Amygdala (tissue), 56 donors: ENCODE measurements around the gene PGAP3.

Experiments used
- DNase-seq, 56 donors: peaks; one replicate each; lab custom pipeline; 2025; lab: John Stamatoyannopoulos, UW

PGAP3 gene

DNA sequence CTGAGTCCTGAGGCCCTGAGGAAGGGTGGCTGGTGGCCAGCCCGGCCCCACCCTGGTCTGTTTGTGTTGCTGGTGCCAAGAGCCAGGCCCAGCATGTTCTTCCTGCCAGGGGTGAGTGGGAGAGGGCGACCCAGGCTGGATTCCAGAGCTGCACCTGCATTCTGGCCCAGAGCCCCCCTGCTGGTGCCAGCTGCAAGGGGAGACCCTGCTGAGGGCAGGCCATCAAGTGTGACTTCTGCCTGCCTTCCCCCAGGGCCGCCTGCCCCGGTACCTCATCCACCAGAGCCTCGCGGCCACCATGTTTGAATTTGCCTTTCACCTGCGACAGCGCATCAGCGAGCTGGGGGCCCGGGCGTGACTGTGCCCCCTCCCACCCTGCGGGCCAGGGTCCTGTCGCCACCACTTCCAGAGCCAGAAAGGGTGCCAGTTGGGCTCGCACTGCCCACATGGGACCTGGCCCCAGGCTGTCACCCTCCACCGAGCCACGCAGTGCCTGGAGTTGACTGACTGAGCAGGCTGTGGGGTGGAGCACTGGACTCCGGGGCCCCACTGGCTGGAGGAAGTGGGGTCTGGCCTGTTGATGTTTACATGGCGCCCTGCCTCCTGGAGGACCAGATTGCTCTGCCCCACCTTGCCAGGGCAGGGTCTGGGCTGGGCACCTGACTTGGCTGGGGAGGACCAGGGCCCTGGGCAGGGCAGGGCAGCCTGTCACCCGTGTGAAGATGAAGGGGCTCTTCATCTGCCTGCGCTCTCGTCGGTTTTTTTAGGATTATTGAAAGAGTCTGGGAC, 25.1 kb downstream of the PGAP3 start:
- DNase-seq = no peak

DNA sequence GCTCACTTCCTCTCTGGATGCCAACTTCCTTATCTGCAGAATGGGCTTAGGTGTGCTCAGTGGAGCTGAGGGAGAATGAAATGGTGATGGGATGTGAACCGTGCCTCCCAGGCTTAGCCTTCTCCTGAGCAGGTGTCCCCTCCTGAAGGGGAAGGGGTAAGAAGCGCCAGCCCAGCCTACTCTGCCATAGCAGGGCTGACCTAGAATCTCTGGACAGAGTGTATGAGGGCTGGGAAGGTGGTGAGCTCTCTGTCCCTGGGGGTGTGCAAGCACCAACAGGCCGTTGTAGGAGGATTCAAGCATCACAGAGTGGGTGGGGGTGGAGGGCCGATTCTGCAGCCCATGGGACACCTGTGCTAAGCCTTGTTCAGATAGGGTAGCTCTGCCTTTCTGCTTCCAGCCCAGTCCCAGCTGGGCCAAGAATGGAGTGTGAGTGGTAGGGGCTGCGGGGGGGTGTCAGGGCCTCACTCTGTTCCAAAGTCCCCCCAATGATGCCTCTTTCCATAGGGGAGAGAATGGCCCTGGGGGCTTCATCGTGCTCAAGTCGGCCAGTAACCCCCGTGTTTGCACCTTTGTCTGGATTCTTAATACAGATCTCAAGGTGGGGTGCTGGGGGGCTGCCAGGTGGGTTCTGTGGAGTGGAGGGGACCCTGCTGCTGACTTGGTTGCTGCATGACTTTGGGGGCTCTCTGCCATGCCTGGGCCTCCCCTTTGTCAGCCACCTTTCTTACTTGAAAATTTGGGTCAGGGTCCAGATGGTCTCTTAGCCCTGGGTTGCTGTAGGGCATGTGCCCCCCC, 25.9 kb downstream of the PGAP3 start:
- no peak for DNase-seq

DNA sequence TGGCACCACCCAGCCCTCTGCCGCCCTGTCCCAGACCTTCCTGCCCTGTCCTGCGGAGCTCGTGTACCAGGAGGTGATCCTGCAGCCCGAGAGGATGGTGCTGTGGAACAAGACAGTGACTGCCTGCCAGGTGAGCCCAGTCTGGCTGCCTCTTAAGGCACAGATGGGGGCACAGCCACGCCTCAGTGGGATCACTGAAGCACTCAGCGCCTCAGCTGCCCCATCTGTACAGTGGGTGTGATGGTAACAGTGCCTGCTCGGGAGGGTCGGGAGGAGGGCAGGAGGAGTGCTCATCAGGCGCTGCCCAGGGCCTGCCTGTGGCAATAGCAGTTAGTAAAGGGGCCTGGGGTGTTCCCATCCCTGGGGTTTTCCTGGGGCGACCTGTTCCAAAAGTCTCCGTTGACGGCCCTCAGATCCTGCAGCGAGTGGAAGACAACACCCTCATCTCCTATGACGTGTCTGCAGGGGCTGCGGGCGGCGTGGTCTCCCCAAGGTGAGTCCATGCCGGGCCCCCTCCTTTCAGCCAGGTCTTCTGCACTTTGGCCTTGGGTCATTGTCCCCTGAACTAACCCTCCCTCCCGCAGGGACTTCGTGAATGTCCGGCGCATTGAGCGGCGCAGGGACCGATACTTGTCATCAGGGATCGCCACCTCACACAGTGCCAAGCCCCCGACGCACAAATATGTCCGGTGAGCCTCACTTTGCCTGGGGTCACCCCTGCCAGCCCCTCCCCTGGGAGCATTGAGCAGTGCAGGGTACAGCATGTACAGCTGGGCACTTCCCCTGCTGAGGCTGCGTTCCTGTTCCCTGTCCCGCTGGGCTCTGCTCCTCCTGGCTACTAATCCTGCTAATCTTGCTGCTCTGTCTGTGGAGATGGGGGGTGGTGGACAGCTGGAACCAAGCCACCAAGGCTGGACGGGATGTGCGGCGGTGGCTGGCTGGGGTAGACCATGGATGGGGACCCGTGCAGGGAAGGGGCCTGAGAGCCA, 27.2 kb downstream of the PGAP3 start:
- no peak for DNase-seq

DNA sequence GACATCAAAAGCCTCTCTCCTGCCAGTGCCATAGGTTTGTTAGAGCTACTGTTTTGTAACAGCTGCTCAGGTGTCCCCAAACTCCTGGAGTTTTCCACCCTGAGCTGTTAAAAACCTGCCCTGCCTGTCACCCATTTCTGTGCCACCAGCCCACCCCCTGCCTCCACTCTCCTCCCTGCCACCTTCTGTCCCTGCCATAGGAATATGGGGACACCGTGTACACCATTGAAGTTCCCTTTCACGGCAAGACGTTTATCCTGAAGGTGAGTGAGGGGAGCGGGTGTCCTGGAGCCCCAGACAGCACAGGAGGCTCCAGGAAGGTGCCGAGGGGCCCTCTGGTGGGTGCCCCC, 27.9 kb downstream of the PGAP3 start:
- no peak for DNase-seq

DNA sequence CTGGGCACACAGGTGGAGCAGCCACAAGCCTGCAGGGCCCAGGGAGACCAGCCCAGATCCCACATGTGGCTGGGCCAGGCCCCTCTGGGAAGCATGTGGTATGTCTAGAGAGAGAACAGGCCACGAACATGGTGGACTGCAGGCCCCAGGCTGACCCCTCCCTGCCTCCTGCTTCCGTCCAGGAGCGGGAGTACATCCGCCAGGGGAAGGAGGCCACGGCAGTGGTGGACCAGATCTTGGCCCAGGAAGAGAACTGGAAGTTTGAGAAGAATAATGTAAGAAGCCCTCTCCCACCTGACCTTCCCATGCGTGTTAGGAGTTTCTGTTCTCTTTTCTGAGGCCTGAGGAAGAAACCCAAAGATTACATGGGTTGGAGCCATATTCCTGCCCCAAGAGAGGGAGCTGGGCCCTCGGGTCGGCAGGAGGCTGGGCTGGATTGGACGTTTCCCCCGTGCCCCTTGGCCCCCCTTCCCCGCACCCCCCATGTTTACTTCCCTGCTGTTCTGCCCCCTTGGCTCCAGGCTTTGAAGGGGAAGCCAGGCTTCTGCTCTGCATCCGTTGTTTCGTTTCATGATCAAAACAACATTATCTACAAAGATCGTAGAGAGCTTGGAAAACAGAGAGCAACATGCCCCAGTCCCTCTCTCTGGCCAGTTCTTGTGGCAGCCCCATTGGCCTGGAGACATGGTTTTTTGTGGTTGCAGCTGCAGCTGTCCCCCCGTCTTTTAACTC, 28.4 kb downstream of the PGAP3 start:
- DNase-seq = no peak

DNA sequence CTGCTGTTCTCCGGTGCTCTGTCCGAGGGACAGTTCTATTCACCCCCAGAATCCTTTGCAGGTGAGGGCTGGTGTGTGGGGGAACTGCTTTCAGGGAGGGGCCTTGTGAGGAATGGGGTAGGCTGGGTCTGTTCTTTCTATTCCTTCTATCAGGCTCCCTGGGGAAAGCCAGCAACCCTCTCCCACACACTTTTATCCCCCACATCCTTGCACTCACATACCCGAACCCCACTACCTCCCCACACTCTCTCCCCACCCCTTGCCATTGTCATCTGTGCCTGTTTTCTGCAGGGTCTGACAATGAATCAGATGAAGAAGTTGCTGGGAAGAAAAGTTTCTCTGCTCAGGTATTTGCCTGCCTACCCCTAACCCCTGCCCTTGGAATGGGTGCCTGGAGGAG, 29.1 kb downstream of the PGAP3 start:
- no peak for DNase-seq

DNA sequence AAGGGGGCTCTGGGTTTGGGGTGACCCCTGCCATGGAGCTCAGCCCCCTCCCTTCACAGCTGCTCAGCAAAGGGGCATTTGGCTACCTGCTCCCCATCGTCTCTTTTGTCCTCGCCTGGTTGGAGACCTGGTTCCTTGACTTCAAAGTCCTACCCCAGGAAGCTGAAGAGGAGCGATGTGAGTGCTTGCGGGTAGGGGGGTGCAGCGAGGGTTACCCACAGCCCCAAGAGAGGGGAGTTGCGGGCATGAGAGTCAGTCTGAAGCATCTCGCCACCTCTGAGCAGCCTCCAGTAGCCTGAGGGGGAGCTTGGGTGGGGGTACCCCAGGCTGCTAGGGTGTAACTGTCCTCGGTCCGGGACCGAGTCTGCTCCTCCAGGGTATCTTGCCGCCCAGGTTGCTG, 29.5 kb downstream of the PGAP3 start:
- no peak for DNase-seq

DNA sequence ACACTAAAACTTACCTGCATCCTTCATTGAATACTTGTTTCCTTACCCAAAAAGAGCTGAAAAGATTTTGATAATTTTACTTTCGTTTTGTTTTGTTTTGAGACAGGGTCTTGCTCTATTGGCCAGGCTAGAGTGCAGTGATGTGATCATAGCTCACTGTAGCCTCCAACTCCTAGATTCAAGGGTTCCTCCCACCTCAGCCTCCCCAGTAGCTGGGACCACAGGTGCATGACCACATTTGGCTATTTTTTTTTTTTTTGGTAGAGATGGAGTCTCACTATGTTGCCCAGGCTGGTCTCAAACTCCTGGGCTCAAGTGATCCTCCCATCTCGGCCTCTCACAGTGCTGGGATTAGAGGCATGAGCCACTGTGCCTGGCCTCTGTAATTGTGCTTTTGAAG, 32.8 kb downstream of the PGAP3 start:
- DNase-seq = no peak

DNA sequence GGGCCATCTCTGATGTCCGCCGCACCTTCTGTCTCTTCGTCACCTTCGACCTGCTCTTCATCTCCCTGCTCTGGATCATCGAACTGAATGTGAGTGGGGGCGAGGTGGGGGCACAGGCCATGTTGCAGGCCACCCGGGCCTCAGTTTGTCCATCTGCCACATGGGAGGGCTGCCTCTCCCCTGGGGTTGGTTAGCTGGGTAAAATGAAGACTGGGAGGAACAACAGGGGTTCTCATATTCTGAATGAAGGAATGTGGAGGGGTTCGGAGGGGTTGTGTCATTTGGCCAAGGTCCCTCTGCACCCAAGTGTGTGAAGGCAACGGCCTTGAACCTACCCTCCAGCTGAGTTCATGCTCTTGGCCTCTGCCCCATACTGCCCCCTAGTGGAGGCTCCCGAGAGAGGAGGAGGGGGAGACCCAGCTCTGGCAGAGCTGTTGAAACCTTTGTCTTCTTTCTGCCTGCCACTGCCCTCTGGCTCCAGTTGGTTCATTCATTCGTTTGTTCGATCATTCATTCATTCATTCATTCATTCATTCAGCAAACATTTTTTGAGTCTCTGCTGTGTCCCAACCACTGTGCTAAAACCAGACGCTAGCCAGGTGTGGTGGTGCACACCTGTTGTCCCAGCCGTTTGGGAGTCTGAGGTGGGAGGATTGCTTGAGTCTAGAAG, 34.1 kb downstream of the PGAP3 start:
- peak in 36 of 56 donors; percentile 7 to 77 (median 40) for DNase-seq

DNA sequence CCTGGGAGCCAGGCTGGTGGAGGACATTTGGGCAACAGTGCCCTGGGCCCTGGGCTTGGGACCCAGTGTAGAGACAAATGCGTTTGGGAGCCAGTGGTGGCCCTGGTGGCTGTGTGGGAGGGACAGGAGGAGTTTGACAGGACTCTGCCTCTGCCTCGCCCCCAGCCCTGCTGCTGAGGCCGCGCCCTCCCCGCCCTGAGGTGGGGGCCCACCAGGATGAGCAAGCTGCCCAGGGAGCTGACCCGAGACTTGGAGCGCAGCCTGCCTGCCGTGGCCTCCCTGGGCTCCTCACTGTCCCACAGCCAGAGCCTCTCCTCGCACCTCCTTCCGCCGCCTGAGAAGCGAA, 34.6 kb downstream of the PGAP3 start:
- DNase-seq = no peak

DNA sequence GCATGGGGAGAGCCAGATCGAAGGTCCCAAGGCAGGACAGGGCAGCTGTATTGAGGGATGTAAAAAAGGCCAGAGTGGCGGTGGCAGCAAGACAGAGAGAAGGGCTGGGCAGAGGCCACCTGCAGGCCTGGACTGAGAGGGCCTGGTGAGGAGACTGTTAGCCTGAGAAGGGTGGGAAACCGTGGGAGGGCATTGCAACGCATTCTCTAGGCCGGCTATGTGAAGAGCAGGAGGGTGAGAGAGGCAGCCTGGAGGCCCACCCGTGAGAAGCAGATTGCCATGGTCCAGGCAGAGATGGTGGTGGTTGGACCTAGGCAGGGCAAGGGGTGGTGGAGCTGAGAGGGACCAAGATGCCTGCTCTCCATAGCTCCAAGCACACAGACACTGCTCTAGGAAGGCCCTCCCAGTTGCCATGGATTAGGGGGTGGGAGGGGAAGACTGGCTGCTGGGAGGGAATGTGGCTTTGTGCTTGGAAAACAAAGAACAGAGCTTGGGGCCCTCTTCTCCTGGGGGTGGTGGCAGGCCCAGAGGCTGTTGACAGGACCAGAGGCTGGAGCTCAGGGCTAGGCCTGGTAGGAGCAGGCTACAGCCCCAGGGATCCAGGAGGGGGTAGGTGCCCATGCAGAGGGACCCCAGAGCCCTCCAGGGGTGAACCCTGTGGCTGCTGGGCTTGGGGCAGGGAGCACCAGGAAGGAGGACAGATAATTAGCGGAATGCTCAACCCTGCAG, 35.1 kb downstream of the PGAP3 start:
- DNase-seq = peak in 42 of 56 donors; percentile 17 to 83 (median 52)

DNA sequence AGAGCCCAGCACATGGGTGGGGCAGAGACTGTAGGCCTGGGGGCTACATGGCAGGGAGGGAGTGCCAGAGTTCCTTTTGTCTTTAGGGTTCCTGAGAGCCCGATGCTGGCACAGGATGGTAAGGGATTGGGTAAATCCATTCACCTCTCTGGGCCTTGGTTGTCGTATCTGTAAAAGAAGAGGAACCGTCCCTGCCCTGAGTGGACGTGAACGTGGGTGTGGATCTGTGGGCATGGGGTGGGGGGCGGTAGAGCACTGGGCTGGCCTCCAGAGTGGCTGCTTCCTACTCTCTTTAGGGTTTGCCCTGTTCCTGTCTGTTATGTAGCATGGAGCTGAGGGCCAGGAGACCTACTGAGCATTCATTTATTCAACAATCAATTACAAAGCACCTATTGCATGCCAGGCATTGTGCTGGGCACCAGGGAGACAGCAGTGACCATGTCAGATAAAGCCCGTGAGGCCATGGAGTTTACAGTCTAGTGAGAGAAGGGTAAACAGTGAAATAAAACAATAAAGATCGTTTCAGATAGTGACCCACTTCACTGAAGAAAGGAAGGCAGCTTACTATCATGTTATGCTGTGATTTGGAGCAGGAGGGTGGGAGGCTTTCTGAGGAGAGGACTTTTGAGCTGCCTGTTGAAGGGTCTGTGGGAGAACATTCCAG, 35.8 kb downstream of the PGAP3 start:
- no peak for DNase-seq

DNA sequence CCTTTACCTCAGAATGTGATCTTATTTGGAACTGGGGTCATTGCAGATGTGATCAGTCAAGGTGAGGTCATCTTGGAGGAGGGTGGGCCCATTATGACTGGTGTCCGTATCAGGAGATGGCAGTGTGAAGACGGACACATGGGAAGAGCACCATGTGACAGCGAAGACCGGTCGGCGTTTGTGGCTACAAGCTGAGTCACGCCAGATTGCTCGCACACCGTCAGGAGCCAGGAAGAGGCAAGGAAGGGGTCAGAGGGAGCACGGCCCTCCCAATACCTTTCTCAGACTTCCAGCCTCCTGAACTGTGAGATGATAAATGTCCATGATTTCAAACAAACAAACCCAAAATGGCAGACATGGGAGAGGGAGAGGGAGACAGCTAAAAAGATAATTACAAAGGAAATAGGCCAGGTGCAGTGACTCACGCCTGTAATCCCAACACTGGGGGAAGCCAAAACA, 37.7 kb downstream of the PGAP3 start:
- no peak for DNase-seq

DNA sequence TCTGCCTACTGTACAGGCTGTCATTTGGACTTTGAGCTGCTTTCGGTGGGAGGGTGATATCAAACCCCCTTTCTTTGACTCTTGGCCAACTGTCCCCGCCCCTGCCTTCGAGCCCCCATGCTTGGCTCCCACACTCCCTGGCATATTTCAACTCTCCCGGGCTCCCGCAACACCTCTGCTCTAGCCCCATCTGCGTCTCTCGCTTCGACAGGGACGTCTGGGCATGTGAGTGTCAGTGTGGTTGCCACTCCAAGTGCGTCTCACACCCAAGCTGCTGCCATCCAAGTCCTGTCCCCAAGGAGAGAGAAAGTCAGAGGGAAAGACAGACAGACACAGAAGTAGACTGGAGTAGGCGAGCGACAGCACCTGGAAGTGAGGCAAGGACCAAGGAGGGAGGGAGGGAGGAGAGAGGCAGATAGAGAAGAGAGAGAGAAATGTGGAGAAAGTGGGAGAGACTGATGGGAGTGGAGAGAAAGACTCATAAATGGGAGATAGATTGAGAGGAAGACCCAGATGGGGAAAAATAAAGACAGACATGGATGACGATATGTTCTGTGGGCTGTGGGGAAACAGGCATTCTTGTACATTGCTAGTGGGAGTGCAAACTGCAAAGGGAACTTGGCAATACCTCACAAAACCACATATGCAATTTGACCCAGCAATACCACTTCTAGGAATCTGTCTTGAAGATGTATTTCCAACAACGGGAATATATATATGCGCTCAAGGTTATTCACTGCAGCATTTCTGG, 39.1 kb downstream of the PGAP3 start:
- DNase-seq = peak in 2 of 56 donors; percentile 10 to 19

DNA sequence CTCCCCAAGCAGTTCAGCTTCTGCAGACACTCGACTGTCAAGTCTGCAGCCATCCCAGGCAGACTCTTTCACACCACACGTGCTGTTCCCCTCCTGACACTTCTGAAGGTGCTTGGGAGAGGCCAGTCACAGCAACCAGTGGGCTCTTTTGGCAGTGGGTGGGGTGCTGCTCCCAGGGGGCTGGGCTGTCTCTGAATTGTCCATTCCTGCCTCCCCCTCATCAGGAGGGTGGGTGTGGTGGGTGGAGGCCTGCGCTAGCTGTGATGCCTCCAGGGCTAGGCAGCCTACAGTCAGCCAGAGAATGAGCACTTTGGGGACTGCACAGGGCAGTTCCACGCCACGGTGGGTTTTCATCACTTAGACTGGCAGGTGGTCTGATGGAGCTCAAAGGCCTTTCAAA, 40.6 kb downstream of the PGAP3 start:
- no peak for DNase-seq

DNA sequence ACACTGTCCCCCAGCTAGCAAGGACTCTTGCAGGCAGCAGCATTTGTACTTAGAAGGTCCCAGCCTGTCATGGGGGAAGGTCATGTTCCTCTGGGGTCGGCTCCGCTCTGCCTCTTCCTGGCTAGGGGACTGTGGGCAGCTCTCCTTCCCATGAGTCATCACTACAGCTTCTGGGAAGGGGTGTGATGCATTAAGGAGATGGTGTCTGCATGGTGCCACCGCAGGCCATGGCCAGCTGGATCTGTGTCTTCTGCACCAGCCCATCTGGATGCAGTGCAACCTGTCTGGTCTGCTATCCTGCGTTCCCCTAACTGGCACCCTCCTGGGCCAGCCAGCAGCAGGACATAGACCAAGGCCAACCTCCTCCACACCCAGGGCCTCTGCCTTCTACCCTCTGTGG, 44.6 kb downstream of the PGAP3 start:
- DNase-seq = no peak

DNA sequence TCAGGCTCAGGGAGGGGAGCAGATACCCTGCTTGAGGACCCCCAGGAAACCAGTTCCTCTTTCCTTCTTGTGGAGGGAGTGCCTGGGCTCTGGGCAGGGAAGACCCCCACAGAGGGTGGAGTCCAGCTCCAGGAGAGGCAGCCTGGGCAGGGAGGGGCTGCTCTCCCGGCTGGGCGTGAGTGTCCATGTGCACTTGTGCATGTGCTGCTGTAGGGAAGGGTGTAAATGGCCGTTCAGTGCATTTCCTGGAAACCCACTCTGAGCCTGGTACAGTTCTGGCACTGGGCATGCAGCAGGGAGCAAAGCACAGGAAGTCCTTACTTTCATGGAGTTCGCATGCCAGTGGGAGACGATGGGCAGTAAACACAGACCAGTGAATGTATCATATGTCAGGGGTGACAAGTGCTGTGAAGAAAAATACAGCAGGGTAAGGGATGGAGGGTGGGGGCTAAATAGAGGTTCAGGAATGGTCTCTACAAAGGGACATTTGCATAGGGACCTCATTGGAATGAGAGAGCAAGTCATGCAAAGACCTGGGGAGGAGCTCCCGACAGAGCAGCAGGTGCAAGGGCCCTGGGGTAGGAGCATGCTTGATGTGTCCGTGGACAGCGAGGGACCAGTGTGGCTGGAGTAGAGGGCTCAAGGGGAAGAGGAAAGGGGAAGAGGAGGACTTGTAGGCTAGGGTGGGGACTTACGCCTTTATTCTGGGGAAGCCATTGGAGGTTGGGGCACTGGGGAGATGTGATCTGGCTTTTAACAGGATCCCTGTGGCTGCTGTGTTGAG, 45.4 kb downstream of the PGAP3 start:
- DNase-seq = no peak
